ENCODE results near the gene MORC3.

Gene MORC3

GRCh38 chr21:36347278-36347961 is 27.4 kb downstream of the MORC3 start (continued):
- TF ChIP-seq, protein P1, sequence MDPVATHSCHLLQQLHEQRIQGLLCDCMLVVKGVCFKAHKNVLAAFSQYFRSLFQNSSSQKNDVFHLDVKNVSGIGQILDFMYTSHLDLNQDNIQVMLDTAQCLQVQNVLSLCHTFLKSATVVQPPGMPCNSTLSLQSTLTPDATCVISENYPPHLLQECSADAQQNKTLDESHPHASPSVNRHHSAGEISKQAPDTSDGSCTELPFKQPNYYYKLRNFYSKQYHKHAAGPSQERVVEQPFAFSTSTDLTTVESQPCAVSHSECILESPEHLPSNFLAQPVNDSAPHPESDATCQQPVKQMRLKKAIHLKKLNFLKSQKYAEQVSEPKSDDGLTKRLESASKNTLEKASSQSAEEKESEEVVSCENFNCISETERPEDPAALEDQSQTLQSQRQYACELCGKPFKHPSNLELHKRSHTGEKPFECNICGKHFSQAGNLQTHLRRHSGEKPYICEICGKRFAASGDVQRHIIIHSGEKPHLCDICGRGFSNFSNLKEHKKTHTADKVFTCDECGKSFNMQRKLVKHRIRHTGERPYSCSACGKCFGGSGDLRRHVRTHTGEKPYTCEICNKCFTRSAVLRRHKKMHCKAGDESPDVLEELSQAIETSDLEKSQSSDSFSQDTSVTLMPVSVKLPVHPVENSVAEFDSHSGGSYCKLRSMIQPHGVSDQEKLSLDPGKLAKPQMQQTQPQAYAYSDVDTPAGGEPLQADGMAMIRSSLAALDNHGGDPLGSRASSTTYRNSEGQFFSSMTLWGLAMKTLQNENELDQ (tag by site-specific recombination; IDR thresholded peaks at IDR 0.05; ENCODE audit: low read depth): no peak
- TF ChIP-seq ZNF398 (tag by site-specific recombination; IDR thresholded peaks at IDR 0.05) (no peak), KLF7 (tag by site-specific recombination; IDR thresholded peaks at IDR 0.05; ENCODE audit: borderline replicate concordance) (no peak), ATF2 (tag by site-specific recombination; IDR thresholded peaks at IDR 0.05; ENCODE audit: low read depth) (peak; percentile 75), ZNF169 (tag by site-specific recombination; IDR thresholded peaks at IDR 0.05) (no peak), ZNF701 (tag by site-specific recombination; IDR thresholded peaks at IDR 0.05) (no peak)
- TF ChIP-seq, protein P2, sequence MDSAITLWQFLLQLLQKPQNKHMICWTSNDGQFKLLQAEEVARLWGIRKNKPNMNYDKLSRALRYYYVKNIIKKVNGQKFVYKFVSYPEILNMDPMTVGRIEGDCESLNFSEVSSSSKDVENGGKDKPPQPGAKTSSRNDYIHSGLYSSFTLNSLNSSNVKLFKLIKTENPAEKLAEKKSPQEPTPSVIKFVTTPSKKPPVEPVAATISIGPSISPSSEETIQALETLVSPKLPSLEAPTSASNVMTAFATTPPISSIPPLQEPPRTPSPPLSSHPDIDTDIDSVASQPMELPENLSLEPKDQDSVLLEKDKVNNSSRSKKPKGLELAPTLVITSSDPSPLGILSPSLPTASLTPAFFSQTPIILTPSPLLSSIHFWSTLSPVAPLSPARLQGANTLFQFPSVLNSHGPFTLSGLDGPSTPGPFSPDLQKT (IDR thresholded peaks at IDR 0.05; ENCODE audit: borderline replicate concordance, low read depth, low read length): no peak
- TF ChIP-seq, protein P3, sequence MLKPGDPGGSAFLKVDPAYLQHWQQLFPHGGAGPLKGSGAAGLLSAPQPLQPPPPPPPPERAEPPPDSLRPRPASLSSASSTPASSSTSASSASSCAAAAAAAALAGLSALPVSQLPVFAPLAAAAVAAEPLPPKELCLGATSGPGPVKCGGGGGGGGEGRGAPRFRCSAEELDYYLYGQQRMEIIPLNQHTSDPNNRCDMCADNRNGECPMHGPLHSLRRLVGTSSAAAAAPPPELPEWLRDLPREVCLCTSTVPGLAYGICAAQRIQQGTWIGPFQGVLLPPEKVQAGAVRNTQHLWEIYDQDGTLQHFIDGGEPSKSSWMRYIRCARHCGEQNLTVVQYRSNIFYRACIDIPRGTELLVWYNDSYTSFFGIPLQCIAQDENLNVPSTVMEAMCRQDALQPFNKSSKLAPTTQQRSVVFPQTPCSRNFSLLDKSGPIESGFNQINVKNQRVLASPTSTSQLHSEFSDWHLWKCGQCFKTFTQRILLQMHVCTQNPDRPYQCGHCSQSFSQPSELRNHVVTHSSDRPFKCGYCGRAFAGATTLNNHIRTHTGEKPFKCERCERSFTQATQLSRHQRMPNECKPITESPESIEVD (tag by site-specific recombination; IDR thresholded peaks at IDR 0.05): peak; percentile 71; the same call in 1 of the 2 replicates

DNA sequence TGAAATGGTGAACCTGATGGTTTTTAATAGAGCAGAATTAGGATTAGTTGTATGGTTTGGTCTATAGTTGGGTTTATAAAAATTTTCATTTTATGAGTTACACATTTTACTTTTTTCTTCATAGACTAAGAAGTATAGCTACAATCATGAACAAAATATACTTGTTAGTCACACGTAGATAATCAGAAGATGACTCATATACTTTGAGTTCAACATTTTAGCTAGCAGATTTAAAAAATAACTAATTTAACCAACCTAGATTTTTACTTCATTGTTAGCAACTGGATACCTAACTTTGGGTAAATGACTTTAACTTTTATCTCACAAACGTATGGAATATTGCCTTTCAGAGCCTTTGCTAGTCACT is 27.9 kb downstream of the MORC3 start:
- TF ChIP-seq, protein P4, sequence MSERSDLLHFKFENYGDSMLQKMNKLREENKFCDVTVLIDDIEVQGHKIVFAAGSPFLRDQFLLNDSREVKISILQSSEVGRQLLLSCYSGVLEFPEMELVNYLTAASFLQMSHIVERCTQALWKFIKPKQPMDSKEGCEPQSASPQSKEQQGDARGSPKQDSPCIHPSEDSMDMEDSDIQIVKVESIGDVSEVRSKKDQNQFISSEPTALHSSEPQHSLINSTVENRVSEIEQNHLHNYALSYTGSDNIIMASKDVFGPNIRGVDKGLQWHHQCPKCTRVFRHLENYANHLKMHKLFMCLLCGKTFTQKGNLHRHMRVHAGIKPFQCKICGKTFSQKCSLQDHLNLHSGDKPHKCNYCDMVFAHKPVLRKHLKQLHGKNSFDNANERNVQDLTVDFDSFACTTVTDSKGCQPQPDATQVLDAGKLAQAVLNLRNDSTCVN (tag by site-specific recombination; optimal IDR thresholded peaks at IDR 0.05): no peak
- TF ChIP-seq, protein P3 (tag by site-specific recombination; IDR thresholded peaks at IDR 0.05): 0 out of 2 replicates have a peak, but pooled peaks have one; percentile 22
- no peaks in the 10 kb centered on the region for H3K4me1 ChIP-seq (ENCODE audit: control insufficient read depth, insufficient read depth, low read length)
- H3K27ac ChIP-seq (ENCODE audit: extremely low read depth, low read depth, low read length): no peak overlapping the region
- POLR2A ChIA-PET: no interaction called here
- H3K36me3 ChIP-seq (ENCODE audit: control insufficient read depth in 2 of 2, insufficient read depth in 1 of 2, low read length in 2 of 2): peaks cover 83 to 84% of the 10 kb centered on the region in 2 experiments
- no peak overlapping the region for H3K4me3 ChIP-seq (ENCODE audit: low read depth, low read length)
- CTCF ChIA-PET: interaction anchor here (0.6 to 1.2 kb wide), 3 partner anchors 16 to 60 kb away, joined by 3 to 5 read pairs (median 3); no protein-coding TSS in a partner anchor
- no peaks in the 10 kb centered on the region for H3K9me3 ChIP-seq (ENCODE audit: control insufficient read depth, insufficient read depth, low read depth, low read length)
